Kidney (tissue), 14 donors: ENCODE measurements around the gene IFI30. TPM values are rescaled to one million over a fixed set of nuclear protein-coding genes. Genes with fewer than 3 reads are reported as not detected.

ENCODE experiments used
- DNase-seq, 5 donors: peaks; one replicate each; pipeline ENCODE4 v3.0.0-alpha.2; 2013 to 2020
- FAIRE-seq: peaks from 2 replicates; lab custom pipeline; 2012; peaks lifted over from hg19 to GRCh38; lab: Jason Lieb, UNC
- H3K27ac ChIP-seq, 2 donors: one replicate each; pipeline ENCODE4 v1.7.0; 2013; ENCODE audit warnings: low read depth in 2 of 2, low read length in 2 of 2, inconsistent platforms in 1 of 2
- H3K27me3 ChIP-seq: one replicate; pipeline ENCODE4 v1.7.1; 2013; ENCODE audit warnings: low read length, inconsistent platforms; ENCODE audit not compliant: control insufficient read depth, insufficient read depth
- H3K36me3 ChIP-seq, 3 donors: one replicate each; pipeline versions ENCODE4 v1.7.0 to v1.7.1; 2013; ENCODE audit warnings: low read length in 3 of 3, control low read depth in 1 of 3, inconsistent platforms in 1 of 3; ENCODE audit not compliant: insufficient read depth in 3 of 3, control insufficient read depth in 2 of 3
- H3K4me1 ChIP-seq, 3 donors: one replicate each; pipeline versions ENCODE4 v1.7.0 to v1.7.1; 2013; ENCODE audit warnings: low read length in 3 of 3, inconsistent platforms in 1 of 3, low read depth in 1 of 3; ENCODE audit not compliant: control insufficient read depth in 2 of 3, insufficient read depth in 2 of 3
- H3K4me3 ChIP-seq, 3 donors: one replicate each; pipeline versions ENCODE4 v1.7.0 to v1.8.1; 2013; ENCODE audit warnings: low read length in 3 of 3, control low read depth in 1 of 3, inconsistent platforms in 1 of 3
- H3K9ac ChIP-seq, 3 donors: one replicate each; pipeline versions ENCODE4 v1.7.0 to v1.7.1; 2013; ENCODE audit warnings: low read length in 3 of 3, control low read depth in 1 of 3, inconsistent platforms in 1 of 3
- H3K9me3 ChIP-seq, 3 donors: one replicate each; pipeline versions ENCODE4 v1.7.0 to v1.7.1; 2013; ENCODE audit warnings: low read length in 3 of 3, control low read depth in 1 of 3, inconsistent platforms in 1 of 3; ENCODE audit not compliant: control insufficient read depth in 2 of 3, insufficient read depth in 1 of 3
- intact Hi-C: fragments of 100-400 bp; cut with DNase I; formaldehyde crosslinking; loops from one replicate; pipeline ENCODE4 v1.11.1; 2022
- polyA plus RNA-seq: library from polyadenylated mRNA; stranded (reverse); fragments of 350-450 nt; fragmentation: Illumina TruSeq; extraction: RNeasy Lipid Tissue Mini Kit (QIAGEN cat#74804); gene quantifications from one replicate; pipeline ENCODE4 v1.2.3, GENCODE V29; 2014; ENCODE audit warnings: low read depth, low replicate concordance; ENCODE audit not compliant: insufficient read depth
- total RNA-seq: library from RNA; stranded (reverse); fragmentation: NEBNext Ultra II Directional; extraction: Animal tissue kit (Norgen Biotek cat#: 25700); gene quantifications from one replicate; pipeline ENCODE4 v1.2.1, GENCODE V29; 2021
- TF ChIP-seq, protein P1 (sequence below): IDR thresholded peaks from 3 replicates; pipeline ENCODE4 v1.5.1; 2012; ENCODE audit warnings: mild to moderate bottlenecking, moderate library complexity, borderline replicate concordance; ENCODE audit not compliant: insufficient read depth; ENCODE audit errors: extremely low read depth
- donor health status: control.
- donor health status: control.
- donor health status: control.
- donor health status: control.
- donor health status: control.
- donor health status: DM: yes; HTN: yes; CAD: no.
- donor health status: Normal renal cell carcinoma (clear cell type).

Gene IFI30
- total and polyA plus RNA-seq, 2 donors from 2014 or later = 109 to 173 TPM

DNA sequence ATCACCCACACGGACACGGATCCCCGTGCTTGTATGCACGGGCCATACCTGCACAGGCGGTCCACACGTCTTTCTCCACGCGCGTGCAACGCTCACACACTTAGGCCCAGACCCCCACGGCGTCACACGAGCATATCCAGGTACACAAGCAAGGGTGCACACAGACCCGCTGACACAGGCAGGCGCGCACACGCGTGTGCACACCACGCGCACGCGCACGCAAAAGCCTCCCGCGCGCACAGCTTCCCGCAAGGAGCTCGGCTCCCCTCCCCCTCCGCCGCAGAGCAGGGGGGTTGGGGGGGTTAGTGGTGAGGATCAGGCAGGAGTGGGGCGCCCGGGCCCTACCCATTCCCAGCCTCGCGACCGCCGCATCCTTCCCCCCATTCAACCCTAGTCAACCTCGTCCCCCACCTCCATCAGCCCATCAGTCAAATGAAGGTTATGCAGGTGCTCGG is 29.8 kb downstream of the IFI30 start:
- Histone ChIP-seq H3K36me3 (peaks cover 0 to 15% (median 5%) of the 10 kb centered on the region in 3 donors), H3K9me3 (no peaks in the 10 kb centered on the region), H3K9ac (peak overlapping the region; percentile 17 to 68 (median 27)), H3K4me1 (peaks cover 0 to 16% (median 3%) of the 10 kb centered on the region in 3 donors), H3K27ac (peak overlapping the region; percentile 76 to 82), H3K4me3 (peak overlapping the region; percentile 69 to 85 (median 81)), H3K27me3 (no peaks in the 10 kb centered on the region)
- DNase-seq (peak in 3 of 5 donors; percentile 37 to 89 (median 59)), FAIRE-seq (no peak)
- TF ChIP-seq, protein P1, sequence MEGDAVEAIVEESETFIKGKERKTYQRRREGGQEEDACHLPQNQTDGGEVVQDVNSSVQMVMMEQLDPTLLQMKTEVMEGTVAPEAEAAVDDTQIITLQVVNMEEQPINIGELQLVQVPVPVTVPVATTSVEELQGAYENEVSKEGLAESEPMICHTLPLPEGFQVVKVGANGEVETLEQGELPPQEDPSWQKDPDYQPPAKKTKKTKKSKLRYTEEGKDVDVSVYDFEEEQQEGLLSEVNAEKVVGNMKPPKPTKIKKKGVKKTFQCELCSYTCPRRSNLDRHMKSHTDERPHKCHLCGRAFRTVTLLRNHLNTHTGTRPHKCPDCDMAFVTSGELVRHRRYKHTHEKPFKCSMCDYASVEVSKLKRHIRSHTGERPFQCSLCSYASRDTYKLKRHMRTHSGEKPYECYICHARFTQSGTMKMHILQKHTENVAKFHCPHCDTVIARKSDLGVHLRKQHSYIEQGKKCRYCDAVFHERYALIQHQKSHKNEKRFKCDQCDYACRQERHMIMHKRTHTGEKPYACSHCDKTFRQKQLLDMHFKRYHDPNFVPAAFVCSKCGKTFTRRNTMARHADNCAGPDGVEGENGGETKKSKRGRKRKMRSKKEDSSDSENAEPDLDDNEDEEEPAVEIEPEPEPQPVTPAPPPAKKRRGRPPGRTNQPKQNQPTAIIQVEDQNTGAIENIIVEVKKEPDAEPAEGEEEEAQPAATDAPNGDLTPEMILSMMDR = no peak
- intact Hi-C loops = no loop called here

DNA sequence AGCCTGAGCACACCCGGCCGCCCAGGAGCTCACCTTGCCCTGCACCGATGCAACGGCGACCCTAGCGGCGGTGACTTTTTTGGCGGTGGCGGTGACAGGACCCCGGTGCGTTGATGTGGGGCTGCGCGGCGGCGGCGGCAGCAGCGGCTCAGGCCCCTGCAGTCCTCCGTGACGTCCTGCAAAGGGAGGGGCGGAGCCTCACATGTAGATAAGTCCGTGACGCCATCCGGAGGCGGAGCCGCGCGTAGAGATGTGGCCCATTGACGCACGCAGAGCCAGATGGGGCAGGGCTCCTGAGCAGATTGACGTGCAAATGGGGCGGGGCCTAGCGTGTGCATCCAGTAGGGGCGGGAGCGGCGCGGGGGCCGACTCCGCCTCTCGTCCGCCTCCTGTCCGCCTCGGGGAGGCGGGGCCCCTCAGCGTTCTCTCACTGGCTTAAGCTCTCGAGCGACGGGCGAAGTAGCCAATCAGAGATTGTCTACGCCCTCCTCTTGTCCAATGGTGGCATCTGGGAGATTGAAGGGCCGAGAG is 30.3 kb downstream of the IFI30 start, which contains the start of gene RAB3A:
RAB3A (minus strand) TSS at position 180 of the 531 bp plus-strand sequence. CDS start 1,302 bp downstream, outside the sequence.
- Histone ChIP-seq H3K27me3 (no peaks in the 10 kb centered on the region), H3K9me3 (no peaks in the 10 kb centered on the region), H3K4me3 (peak within 1 kb of the TSS; percentile 69 to 85 (median 81)), H3K36me3 (peaks cover 0 to 10% (median 2%) of the 10 kb centered on the region in 3 donors), H3K27ac (peak within 1 kb of the TSS; percentile 93 to 95), H3K4me1 (peaks cover 0 to 16% (median 3%) of the 10 kb centered on the region in 3 donors), H3K9ac (peak within 1 kb of the TSS; percentile 27 to 92 (median 45))
- DNase-seq = peak; percentile 100
- peak; percentile 99 for FAIRE-seq
- TF ChIP-seq, protein P1 = no peak
- intact Hi-C loops = no loop called here

DNA sequence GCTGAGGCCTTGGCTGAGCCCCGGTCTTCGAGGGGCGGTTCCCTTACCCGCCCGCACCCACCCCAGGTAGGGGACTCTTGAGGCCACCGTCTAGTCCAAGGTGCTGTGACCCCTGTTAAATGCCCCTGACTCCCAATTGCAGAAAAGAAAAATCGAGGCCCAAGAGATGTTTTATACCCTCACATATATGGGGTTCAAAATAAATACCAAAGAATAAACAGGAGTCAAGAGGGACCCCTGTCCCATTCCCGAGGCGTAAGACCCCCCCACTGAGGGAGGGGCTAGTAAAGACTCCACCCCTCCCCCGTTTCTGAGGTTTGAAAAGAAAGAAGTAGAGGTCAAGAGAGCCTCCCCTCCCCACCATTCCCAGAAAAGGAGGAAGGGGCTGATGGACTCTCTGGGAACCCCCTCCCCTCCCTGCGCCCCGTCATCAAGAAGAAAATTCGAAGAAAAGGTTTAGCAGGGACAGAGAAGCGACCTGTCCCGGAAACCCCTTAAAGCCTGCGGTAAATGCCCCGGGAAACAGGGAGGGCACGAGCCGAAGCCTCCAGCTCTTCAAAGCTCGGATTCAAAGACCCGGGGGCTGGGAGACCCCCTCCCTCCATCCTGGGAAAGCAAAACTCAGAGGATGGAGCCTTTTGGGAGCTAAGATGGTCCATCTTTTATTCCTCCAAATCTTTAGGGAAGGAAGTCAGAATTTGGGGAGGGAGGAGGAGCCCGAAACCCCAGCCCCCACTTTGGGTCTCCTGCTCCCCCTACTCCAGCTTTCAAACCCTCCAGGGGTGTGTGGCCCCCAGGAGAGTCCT is 31.0 kb downstream of the IFI30 start:
- Histone ChIP-seq H3K9me3 (no peaks in the 10 kb centered on the region), H3K9ac (peak overlapping the region; percentile 15 to 92 (median 45)), H3K36me3 (peaks cover 0 to 6% (median 2%) of the 10 kb centered on the region in 3 donors), H3K27ac (peak overlapping the region; percentile 93 to 95), H3K4me1 (peaks cover 0 to 16% (median 3%) of the 10 kb centered on the region in 3 donors), H3K27me3 (no peaks in the 10 kb centered on the region), H3K4me3 (peak overlapping the region; percentile 62 to 71 (median 66))
- FAIRE-seq (no peak), DNase-seq (peak in 3 of 5 donors; percentile 85 to 96 (median 92))
- intact Hi-C loops = no loop called here
- TF ChIP-seq, protein P1 = no peak
